SK-N-MC (cell line): ENCODE results near the gene SLC6A13.

ENCODE experiments used
- DNase-seq: peaks from one replicate; pipeline ENCODE4 v3.0.0-alpha.2; 2011; ENCODE audit warnings: low read depth, low spot score
- H3K27ac ChIP-seq: fragments of 200-600 bp; sonication (generic); 2 replicates; pipeline ENCODE4 v1.5.1; 2016; ENCODE audit warnings: mixed run types
- H3K36me3 ChIP-seq: fragments of 200-600 bp; sonication (generic); 2 replicates; pipeline ENCODE4 v1.6.1; 2017; ENCODE audit warnings: antibody characterized with exemption, low read length, mixed read lengths; ENCODE audit not compliant: insufficient read depth
- H3K4me3 ChIP-seq: fragments of 200-600 bp; sonication (generic); 2 replicates; pipeline ENCODE4 v1.5.1; 2016
- H3K9ac ChIP-seq: fragments of 200-600 bp; sonication (generic); 2 replicates; pipeline ENCODE4 v1.8.0; 2017; ENCODE audit warnings: mixed run types, mixed read lengths; ENCODE audit not compliant: insufficient read length
- H3K9me3 ChIP-seq: fragments of 200-600 bp; sonication (generic); 2 replicates; pipeline ENCODE4 v1.6.1; 2017; ENCODE audit warnings: low read depth, mild to moderate bottlenecking, antibody characterized with exemption, low read length, moderate library complexity, mixed read lengths
- EZH2 ChIP-seq: fragments of 200-600 bp; sonication (generic); IDR thresholded peaks from one replicate; pipeline ENCODE4 v1.6.1; 2017; ENCODE audit warnings: antibody characterized with exemption
- FOXP2 ChIP-seq: optimal IDR thresholded peaks from 2 replicates; pipeline ENCODE3; 2011; ENCODE audit warnings: mild to moderate bottlenecking, moderate library complexity; ENCODE audit not compliant: insufficient read depth; ENCODE audit errors: extremely low read length, control extremely low read depth
- POLR2AphosphoS5 ChIP-seq: IDR thresholded peaks from 2 replicates; pipeline ENCODE4 v1.6.1; 2012; ENCODE audit warnings: mild to moderate bottlenecking, low read depth, low read length, borderline replicate concordance

Gene SLC6A13

GRCh38 chr12:257521-258321 is 4.9 kb downstream of the SLC6A13 start:
- no peak overlapping the region for H3K27ac ChIP-seq
- no peak for DNase-seq
- H3K4me3 ChIP-seq, result no peak overlapping the region
- TF ChIP-seq POLR2AphosphoS5 (no peak), EZH2 (no peak), FOXP2 (no peak)
- no peaks in the 10 kb centered on the region for H3K36me3 ChIP-seq
- H3K9me3 ChIP-seq, result no peaks in the 10 kb centered on the region
- H3K9ac ChIP-seq, result no peak overlapping the region

GRCh38 chr12:256958-257357 is 5.7 kb downstream of the SLC6A13 start:
- Histone ChIP-seq H3K27ac (no peak overlapping the region), H3K4me3 (no peak overlapping the region), H3K9me3 (no peaks in the 10 kb centered on the region), H3K9ac (no peak overlapping the region), H3K36me3 (no peaks in the 10 kb centered on the region)
- TF ChIP-seq POLR2AphosphoS5 (no peak), FOXP2 (no peak), EZH2 (no peak)
- no peak for DNase-seq

- DNase-seq, result no peak
- Histone ChIP-seq H3K9me3 (no peaks in the 10 kb centered on the region), H3K9ac (no peak overlapping the region), H3K27ac (no peak overlapping the region), H3K36me3 (no peaks in the 10 kb centered on the region), H3K4me3 (no peak overlapping the region)
- no peak for TF ChIP-seq FOXP2
- no peak for TF ChIP-seq POLR2AphosphoS5
- TF ChIP-seq EZH2, result no peak
Observed at GRCh38 chr12:256225-256624, 6.4 kb downstream of the SLC6A13 start.

- no peak for TF ChIP-seq EZH2
- TF ChIP-seq FOXP2, result no peak
- TF ChIP-seq POLR2AphosphoS5, result no peak
- no peak overlapping the region for H3K27ac ChIP-seq
- no peak for DNase-seq
- no peak overlapping the region for H3K9ac ChIP-seq
- H3K36me3 ChIP-seq, result no peaks in the 10 kb centered on the region
- H3K4me3 ChIP-seq, result no peak overlapping the region
- no peaks in the 10 kb centered on the region for H3K9me3 ChIP-seq
Observed at GRCh38 chr12:254912-255311, 7.7 kb downstream of the SLC6A13 start.

- Histone ChIP-seq H3K9ac (no peak overlapping the region), H3K36me3 (no peaks in the 10 kb centered on the region), H3K9me3 (no peaks in the 10 kb centered on the region), H3K27ac (no peak overlapping the region), H3K4me3 (no peak overlapping the region)
- DNase-seq, result no peak
- TF ChIP-seq POLR2AphosphoS5 (no peak), EZH2 (no peak), FOXP2 (no peak)
Observed at GRCh38 chr12:254039-254438, 8.6 kb downstream of the SLC6A13 start.

GRCh38 chr12:253116-253831 is 9.4 kb downstream of the SLC6A13 start:
- no peaks in the 10 kb centered on the region for H3K9me3 ChIP-seq
- H3K4me3 ChIP-seq, result no peak overlapping the region
- no peak overlapping the region for H3K27ac ChIP-seq
- no peaks in the 10 kb centered on the region for H3K36me3 ChIP-seq
- TF ChIP-seq FOXP2 (no peak), EZH2 (no peak), POLR2AphosphoS5 (no peak)
- no peak overlapping the region for H3K9ac ChIP-seq
- no peak for DNase-seq

- H3K9me3 ChIP-seq, result no peaks in the 10 kb centered on the region
- no peak overlapping the region for H3K4me3 ChIP-seq
- no peak overlapping the region for H3K9ac ChIP-seq
- H3K36me3 ChIP-seq, result no peaks in the 10 kb centered on the region
- TF ChIP-seq EZH2, result no peak
- TF ChIP-seq POLR2AphosphoS5, result no peak
- TF ChIP-seq FOXP2, result no peak
- DNase-seq, result no peak
- H3K27ac ChIP-seq, result no peak overlapping the region
Observed at GRCh38 chr12:252636-253035, 10.0 kb downstream of the SLC6A13 start.

- no peak overlapping the region for H3K9ac ChIP-seq
- H3K36me3 ChIP-seq, result no peaks in the 10 kb centered on the region
- H3K9me3 ChIP-seq, result 0 out of 2 replicates have a peak, but pooled peaks cover 4% of the 10 kb centered on the region
- no peak overlapping the region for H3K27ac ChIP-seq
- no peak for TF ChIP-seq FOXP2
- TF ChIP-seq POLR2AphosphoS5, result no peak
- TF ChIP-seq EZH2, result no peak
- no peak for DNase-seq
- no peak overlapping the region for H3K4me3 ChIP-seq
Observed at GRCh38 chr12:247271-247670, 15.4 kb downstream of the SLC6A13 start.

- no peak for TF ChIP-seq EZH2
- TF ChIP-seq POLR2AphosphoS5, result no peak
- no peak for TF ChIP-seq FOXP2
- H3K9ac ChIP-seq, result no peak overlapping the region
- no peak overlapping the region for H3K27ac ChIP-seq
- no peaks in the 10 kb centered on the region for H3K36me3 ChIP-seq
- DNase-seq, result no peak
- no peak overlapping the region for H3K4me3 ChIP-seq
- 0 out of 2 replicates have a peak, but pooled peaks cover 4% of the 10 kb centered on the region for H3K9me3 ChIP-seq
Observed at GRCh38 chr12:243381-243780, 19.3 kb downstream of the SLC6A13 start.
